Stimulated activated CD8-positive, alpha-beta memory T cell treated with anti-CD3 and anti-CD28 coated beads, Interleukin-15, amount 100 ng/mL, for 24 hours (primary cell): ENCODE results near the gene AMD1.

Source experiments
- DNase-seq: peaks from one replicate; pipeline ENCODE4 v3.0.0-alpha.2; 2020; ENCODE audit warnings: low read depth

The AMD1 gene

DNA sequence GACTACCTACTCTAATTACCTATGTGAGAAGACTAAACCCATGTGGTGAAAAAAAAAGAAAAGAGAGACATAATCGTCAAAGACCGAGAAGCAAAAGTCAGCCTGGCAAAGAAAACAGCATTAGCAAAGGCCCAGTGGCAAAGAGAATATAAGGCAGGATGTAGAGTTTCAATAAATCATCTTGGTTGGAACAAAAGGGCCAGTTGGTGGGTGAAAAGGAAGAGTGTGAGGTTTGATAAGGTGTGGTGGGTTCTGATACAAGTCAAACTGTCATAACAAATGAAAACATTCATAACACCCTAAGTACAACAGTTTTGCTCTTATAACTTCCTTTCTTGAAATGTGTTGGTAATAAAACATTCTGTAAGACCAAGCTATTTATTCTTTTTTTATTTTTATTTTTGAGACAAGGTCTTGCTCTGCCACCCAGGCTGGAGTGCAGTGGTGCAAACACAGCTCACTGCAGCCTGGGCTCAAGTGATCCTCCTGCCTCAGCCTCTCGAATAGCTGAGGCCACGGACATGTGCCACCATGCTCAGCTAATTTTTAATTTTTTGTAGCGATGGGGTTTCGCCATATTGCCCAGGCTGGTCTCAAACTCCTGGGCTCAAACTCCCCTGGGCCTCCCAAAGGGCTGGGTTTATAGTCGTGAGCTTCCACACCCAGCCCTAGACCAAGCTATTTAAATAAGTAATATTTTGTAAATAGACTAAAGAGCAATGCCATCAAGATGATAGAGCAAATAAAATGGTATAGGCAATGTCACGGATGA is 65.0 kb downstream of the AMD1 start:
- no peak for DNase-seq

GRCh38 chr6:110944681-110945151 is 70.1 kb downstream of the AMD1 start:
- DNase-seq: no peak
